ENCODE results near the gene CDH24. TPM values are rescaled to one million over a fixed set of nuclear protein-coding genes. Genes with fewer than 3 reads are reported as not detected.

The CDH24 gene
- total and polyA plus RNA-seq, 10 donors = 1.3 to 9.4 (median 5.4) TPM

GRCh38 chr14:23044840-23045239 is 12.5 kb downstream of the CDH24 start:
- intact Hi-C loops (cut with DNase I; ENCODE audit: low total_unique reads) = loop anchor here (5.0 kb wide), 1 partner anchor 48 kb away; no protein-coding TSS in a partner anchor
- DNase-seq = no peak

GRCh38 chr14:23043754-23044153 is 13.6 kb downstream of the CDH24 start:
- intact Hi-C loops (cut with DNase I; ENCODE audit: low total_unique reads) = loop anchor here (5.0 kb wide), 1 partner anchor 46 kb away; no protein-coding TSS in a partner anchor
- 60 to 87% (median 79%) methylated on average over 3 of the region's 3 CpGs for WGBS, 5 donors
- DNase-seq = no peak
- no peak overlapping the region for H3K4me3 ChIP-seq
- TF ChIP-seq POLR2AphosphoS5 (IDR thresholded peaks at IDR 0.05) (no peak), CTCF (IDR thresholded peaks at IDR 0.05 in 8 of 11, conservative IDR thresholded peaks at IDR 0.05 in 3 of 11) (no peak), POLR2A (IDR thresholded peaks at IDR 0.05) (no peak)
- H3K36me3 ChIP-seq = no peaks in the 10 kb centered on the region
- H3K4me1 ChIP-seq = peaks cover 0 to 29% (median 7%) of the 10 kb centered on the region in 6 donors
- H3K27ac ChIP-seq = peak overlapping the region in 2 of 8 donors; percentile 24 to 38
- peaks cover 0 to 5% (median 0%) of the 10 kb centered on the region in 7 donors for H3K27me3 ChIP-seq (replicated peaks in 1 of 7)
- H3K9me3 ChIP-seq = no peaks in the 10 kb centered on the region

More at GRCh38 chr14:23044840-23045239, 12.5 kb downstream of the CDH24 start:
- Histone ChIP-seq H3K36me3 (no peaks in the 10 kb centered on the region), H3K4me3 (no peak overlapping the region), H3K9me3 (no peaks in the 10 kb centered on the region), H3K4me1 (peaks cover 0 to 29% (median 7%) of the 10 kb centered on the region in 6 donors), H3K27me3 (replicated peaks in 1 of 7) (peaks cover 0 to 5% (median 0%) of the 10 kb centered on the region in 7 donors), H3K27ac (peak overlapping the region in 4 of 8 donors; percentile 30 to 64 (median 52))
- WGBS, 5 donors = 86 to 94% (median 90%) methylated on average over 8 of the region's 8 CpGs
- TF ChIP-seq CTCF (IDR thresholded peaks at IDR 0.05 in 8 of 11, conservative IDR thresholded peaks at IDR 0.05 in 3 of 11) (no peak), POLR2A (IDR thresholded peaks at IDR 0.05) (no peak), POLR2AphosphoS5 (IDR thresholded peaks at IDR 0.05) (no peak)

GRCh38 chr14:23043145-23043544 is 14.2 kb downstream of the CDH24 start:
- intact Hi-C loops (cut with DNase I; ENCODE audit: low total_unique reads) = loop anchor here (5.0 kb wide), 1 partner anchor 46 kb away; no protein-coding TSS in a partner anchor
- Histone ChIP-seq H3K4me1 (peaks cover 0 to 29% (median 7%) of the 10 kb centered on the region in 6 donors), H3K4me3 (no peak overlapping the region), H3K27ac (no peak overlapping the region), H3K27me3 (replicated peaks in 1 of 7) (peaks cover 0 to 5% (median 0%) of the 10 kb centered on the region in 7 donors), H3K36me3 (no peaks in the 10 kb centered on the region), H3K9me3 (no peaks in the 10 kb centered on the region)
- TF ChIP-seq CTCF (IDR thresholded peaks at IDR 0.05 in 8 of 11, conservative IDR thresholded peaks at IDR 0.05 in 3 of 11) (no peak), POLR2AphosphoS5 (IDR thresholded peaks at IDR 0.05) (no peak), POLR2A (IDR thresholded peaks at IDR 0.05) (no peak)
- WGBS, 5 donors = 88 to 96% (median 93%) methylated on average over 6 of the region's 6 CpGs
- no peak for DNase-seq

- TF ChIP-seq POLR2A (IDR thresholded peaks at IDR 0.05) (no peak), POLR2AphosphoS5 (IDR thresholded peaks at IDR 0.05) (no peak), CTCF (IDR thresholded peaks at IDR 0.05 in 8 of 11, conservative IDR thresholded peaks at IDR 0.05 in 3 of 11) (no peak)
- WGBS, 5 donors = 94 to 97% (median 96%) methylated on average over 27 to 36 of the region's 36 CpGs
- no peak within 1 kb of the TSS for H3K27ac ChIP-seq
Observed at GRCh38 chr14:23042162-23042965, 15.0 kb downstream of the CDH24 start, which contains the start of gene PSMB11. TSS of gene PSMB11 (plus strand) at chr14:23042212. CDS start at chr14:23042226, 14 bp downstream.

More at GRCh38 chr14:23042162-23042965, 15.0 kb downstream of the CDH24 start, which contains the start of gene PSMB11:
- DNase-seq = no peak
- Histone ChIP-seq H3K9me3 (no peaks in the 10 kb centered on the region), H3K4me3 (no peak within 1 kb of the TSS), H3K27me3 (replicated peaks in 1 of 7) (no peaks in the 10 kb centered on the region), H3K36me3 (no peaks in the 10 kb centered on the region), H3K4me1 (peaks cover 0 to 24% (median 6%) of the 10 kb centered on the region in 6 donors)
- intact Hi-C loops (cut with DNase I; ENCODE audit: low total_unique reads) = loop anchor here (5.0 kb wide), 1 partner anchor 45 kb away; no protein-coding TSS in a partner anchor

Data from spleen (tissue), 11 donors.